ENCODE data around the gene TLCD5.

DNA sequence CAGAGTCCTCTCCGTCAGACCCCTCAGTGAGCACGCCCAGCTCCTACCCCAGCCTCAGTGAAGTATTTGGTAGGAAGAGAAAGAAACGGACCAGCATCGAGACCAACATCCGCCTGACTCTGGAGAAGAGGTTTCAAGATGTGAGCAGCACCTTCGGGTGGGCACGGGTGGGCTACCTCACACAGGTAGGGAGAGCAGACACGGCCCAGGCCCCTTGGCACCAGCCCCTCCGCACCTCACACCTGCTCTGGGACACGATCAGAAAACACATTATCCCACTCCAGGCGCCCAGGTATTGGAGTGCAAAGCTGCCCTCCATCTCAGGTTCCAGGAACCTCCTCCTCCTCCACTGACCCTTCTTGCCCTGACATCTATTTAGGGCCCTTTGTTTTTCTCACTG, 17.6 kb upstream of the TLCD5 start:
- TF ChIP-seq ZNF274 (IDR thresholded peaks at IDR 0.05; ENCODE audit: low read depth, low read length) = no peak
- TF ChIP-seq YY1 (IDR thresholded peaks at IDR 0.05; ENCODE audit: insufficient read depth, insufficient read length) = no peak

Data from NT2/D1 (cell line).